ENCODE results near the gene MLX. TPM values are rescaled to one million over a fixed set of nuclear protein-coding genes. Genes with fewer than 3 reads are reported as not detected.

The MLX gene, protein sequence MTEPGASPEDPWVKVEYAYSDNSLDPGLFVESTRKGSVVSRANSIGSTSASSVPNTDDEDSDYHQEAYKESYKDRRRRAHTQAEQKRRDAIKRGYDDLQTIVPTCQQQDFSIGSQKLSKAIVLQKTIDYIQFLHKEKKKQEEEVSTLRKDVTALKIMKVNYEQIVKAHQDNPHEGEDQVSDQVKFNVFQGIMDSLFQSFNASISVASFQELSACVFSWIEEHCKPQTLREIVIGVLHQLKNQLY
- total RNA-seq = 27.0 and 33.6 TPM in 2 replicates

DNA sequence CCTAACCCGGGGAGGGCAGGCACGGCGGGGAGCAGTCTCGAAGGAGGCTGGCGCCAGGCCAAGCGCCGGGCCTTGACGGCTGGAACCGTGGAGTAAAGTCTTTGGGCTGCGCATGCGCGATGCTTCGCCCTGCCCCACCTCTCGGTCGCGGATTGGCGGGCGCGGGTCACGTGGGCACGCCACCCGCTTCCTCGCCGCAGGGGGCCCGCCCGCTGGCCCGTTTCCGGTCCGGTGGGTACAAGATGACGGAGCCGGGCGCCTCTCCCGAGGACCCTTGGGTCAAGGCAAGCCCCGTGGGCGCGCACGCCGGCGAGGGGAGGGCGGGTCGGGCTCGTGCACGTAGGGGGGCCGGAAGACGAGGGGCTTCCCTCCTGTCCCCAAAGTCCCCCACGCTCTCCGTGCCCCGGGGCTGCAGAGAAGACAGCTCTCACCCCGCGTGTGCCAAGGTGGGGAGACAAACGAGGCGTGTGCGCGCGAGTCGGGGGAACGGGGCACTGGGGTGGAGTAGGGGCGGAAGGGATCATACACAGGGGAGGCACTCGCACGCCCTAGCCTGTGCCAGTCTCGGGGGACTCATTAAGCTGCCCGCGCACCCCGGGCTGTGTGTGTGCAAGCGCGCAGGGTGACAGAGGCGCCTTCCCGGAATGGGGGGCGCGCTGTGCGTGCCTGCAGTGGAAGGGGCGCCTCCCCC lies at the start of gene MLX:
TSS of gene MLX (plus strand) at position 218 of the 691 bp plus-strand sequence. CDS start at position 243, 25 bp downstream.

DNA sequence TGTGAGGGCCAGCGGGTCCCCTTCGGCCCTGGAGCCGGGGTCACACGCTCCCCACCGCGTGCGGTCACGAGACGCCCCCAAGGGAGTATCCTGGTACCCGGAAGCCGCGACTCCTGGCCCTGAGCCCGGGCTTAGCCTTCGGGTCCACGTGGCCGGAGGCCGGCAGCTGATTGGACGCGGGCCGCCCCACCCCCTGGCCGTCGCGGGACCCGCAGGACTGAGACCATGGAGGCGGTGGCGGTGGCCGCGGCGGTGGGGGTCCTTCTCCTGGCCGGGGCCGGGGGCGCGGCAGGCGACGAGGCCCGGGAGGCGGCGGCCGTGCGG lies 30.9 kb upstream of the MLX start, which contains the start of gene NAGLU:
TSS of gene NAGLU (plus strand) at position 194 of the 324 bp plus-strand sequence. CDS start at position 226, 32 bp downstream.

DNA sequence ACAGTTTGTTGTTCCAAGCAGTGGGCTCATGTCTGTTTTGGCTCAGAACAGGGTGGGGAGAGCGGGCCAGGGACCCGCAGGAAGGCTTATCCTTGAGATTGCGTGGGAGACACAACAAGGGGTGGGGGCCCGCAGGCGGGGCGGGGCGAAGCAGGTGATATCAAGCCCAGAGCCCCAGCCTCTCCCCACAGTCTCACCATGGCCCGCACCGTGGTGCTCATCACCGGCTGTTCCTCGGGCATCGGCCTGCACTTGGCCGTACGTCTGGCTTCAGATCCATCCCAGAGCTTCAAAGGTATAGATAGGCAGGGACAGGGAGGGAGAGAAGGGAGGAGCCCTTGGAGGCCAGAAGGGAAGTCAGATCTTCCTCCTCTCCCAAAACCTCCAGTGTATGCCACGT lies 14.2 kb upstream of the MLX start, which contains the start of gene HSD17B1:
TSS of gene HSD17B1 (plus strand) at position 188 of the 400 bp plus-strand sequence. CDS start at position 199, 11 bp downstream.

DNA sequence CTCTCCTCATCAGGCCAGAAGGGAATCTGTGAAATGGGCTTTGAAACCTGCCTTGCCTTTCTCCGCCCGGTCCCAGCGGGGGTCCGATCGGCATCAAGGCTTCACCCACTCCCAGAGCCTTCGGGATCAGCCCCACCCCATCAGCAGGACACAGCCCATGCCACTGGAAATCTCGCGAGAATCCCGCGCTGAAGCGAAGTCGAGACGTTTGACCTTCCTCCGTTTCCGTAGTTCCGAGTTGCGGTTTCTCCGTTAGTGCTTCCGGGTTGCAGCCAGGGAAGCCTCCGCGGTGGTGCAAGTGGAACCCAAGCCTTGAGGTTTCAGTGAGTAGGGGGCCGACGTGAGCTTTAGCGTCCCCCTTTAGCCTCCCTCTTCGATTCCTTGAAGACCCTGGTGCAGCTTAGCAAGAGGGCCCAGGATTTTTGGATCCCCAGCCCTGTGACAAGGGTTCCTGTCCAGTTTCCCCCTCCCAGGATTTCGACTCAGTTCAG lies 5.0 kb upstream of the MLX start, which contains the start of gene COASY:
TSS of gene COASY (plus strand) at position 252 of the 491 bp plus-strand sequence. CDS start 475 bp downstream, outside the sequence.

DNA sequence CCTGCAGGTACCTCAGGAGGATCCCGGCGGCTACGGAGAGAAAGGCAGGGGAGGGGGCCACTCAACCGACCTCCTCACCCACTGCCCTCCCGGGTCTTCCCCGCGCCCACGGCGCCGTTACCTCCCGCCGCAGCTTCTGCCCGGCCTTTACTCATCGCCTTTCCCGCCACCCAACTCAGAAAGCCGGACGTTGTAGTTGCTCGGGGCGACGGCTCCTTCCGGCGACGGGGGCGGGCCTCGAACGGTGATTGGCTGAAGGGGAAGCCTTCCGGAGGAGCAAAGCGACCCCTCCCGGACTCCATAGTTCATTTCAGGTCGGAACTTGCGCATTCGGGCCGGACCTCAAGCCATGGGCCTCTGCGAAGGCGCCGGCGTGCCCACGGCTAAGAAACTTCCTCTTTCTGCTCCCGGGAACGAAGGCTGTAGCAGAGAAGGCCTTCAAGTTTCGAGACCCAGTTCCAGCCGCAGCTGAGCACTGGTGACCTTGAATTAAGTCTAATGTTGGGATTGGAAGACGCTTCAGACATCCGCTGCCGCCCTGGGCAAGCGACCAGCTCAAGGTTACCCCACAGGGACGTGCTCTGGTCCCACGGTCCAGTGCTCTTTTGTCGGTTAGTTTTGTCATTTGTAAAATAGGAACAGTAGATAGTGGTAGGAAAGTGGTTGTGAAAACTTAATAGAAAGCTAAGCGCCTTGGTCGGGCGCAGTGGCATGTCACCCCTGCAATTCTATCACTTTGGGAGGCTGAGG lies 10.8 kb downstream of the MLX start, which contains the start of gene PSMC3IP:
TSS of gene PSMC3IP (minus strand) at position 198 of the 750 bp plus-strand sequence. CDS start at position 155, 43 bp downstream.

DNA sequence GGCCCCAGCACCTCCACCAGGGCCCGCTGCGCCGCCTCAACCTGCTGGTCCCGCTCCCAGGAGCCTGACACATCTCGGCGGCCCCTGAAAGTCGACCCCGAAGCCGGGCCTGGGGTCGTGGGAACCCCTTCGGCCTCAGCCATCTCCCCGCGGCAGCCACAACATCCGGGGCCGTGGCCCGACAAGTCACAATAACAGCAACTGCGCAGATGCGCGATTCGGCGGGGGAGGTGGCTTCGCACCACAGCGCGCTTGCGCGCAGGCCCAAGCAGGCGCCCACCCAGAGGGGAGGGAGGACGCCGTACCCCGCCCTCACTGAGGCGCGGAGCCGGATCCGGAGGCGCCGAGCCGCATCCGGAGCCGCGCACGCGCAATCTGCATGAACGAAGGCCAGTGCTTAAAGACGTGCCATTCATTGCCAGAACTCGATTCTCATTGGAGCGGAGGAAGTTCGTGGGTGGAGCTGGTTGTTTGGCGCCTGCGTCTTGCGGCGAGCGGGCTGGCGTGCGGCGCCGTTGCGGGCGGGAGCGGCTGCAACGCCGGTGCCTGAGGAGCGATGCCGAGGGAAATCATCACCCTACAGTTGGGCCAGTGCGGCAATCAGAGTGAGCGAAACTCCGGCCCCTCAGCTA lies 42.4 kb downstream of the MLX start, which contains the start of the genes RETREG3 and TUBG1:
TSS of gene RETREG3 (minus strand) at position 193 of the 632 bp plus-strand sequence. CDS start at position 143, 50 bp downstream.
TSS of gene TUBG1 (plus strand) at position 502 of the 632 bp plus-strand sequence. CDS start at position 557, 55 bp downstream.

Other genes starting within 250 kb of the MLX start
- 79.0 and 145 TPM in 2 replicates for gene STAT3, start 178.7 kb upstream of the MLX start, total RNA-seq
- gene CAVIN1, start 143.8 kb upstream of the MLX start, total RNA-seq = 719 and 771 TPM in 2 replicates
- 26.4 and 60.2 TPM in 2 replicates for gene ATP6V0A1, start 108.2 kb upstream of the MLX start, total RNA-seq
- gene NAGLU, start 30.9 kb upstream of the MLX start, total RNA-seq = 21.4 and 26.7 TPM in 2 replicates
- gene HSD17B1, start 14.2 kb upstream of the MLX start, total RNA-seq = 0.49 and 1.1 TPM in 2 replicates
- gene COASY, start 5.0 kb upstream of the MLX start, total RNA-seq = 13.1 and 23.2 TPM in 2 replicates
- 3.6 and 5.6 TPM in 2 replicates for gene PSMC3IP, start 10.6 kb downstream of the MLX start, total RNA-seq
- gene RETREG3, start 42.3 kb downstream of the MLX start, total RNA-seq = 40.3 and 50.0 TPM in 2 replicates
- gene TUBG1, start 42.6 kb downstream of the MLX start, total RNA-seq = 18.9 and 62.2 TPM in 2 replicates
- 1.9 and 7.4 TPM in 2 replicates for gene TUBG2, start 92.2 kb downstream of the MLX start, total RNA-seq
- 5.8 and 10.2 TPM in 2 replicates for gene PLEKHH3, start 109.9 kb downstream of the MLX start, total RNA-seq
- 2.1 and 2.2 TPM in 2 replicates for gene CCR10, start 114.7 kb downstream of the MLX start, total RNA-seq
- gene CNTNAP1, start 115.4 kb downstream of the MLX start, total RNA-seq = 16.7 and 53.1 TPM in 2 replicates
- gene EZH1, start 177.9 kb downstream of the MLX start, total RNA-seq = 9.6 and 18.8 TPM in 2 replicates
- gene RAMP2, start 194.1 kb downstream of the MLX start, total RNA-seq = 4.4 and 30.8 TPM in 2 replicates
- 35.5 and 41.0 TPM in 2 replicates for gene VPS25, start 206.3 kb downstream of the MLX start, total RNA-seq
- 1.3 and 13.0 TPM in 2 replicates for gene WNK4, start 213.5 kb downstream of the MLX start, total RNA-seq
- gene COA3, start 231.6 kb downstream of the MLX start, total RNA-seq = 55.1 and 59.4 TPM in 2 replicates
- not detected in 2 replicates for gene CNTD1, start 231.8 kb downstream of the MLX start, total RNA-seq